SH-SY5Y (cell line): Measurements from ENCODE around the gene SLC4A8.

Source experiments
- GATA2 ChIP-seq: IDR thresholded peaks from 2 replicates; pipeline ENCODE4 v1.6.1; 2011; ENCODE audit warnings: mild to moderate bottlenecking, low read depth, low read length
- GATA3 ChIP-seq: IDR thresholded peaks from 2 replicates; pipeline ENCODE4 v1.6.1; 2011; ENCODE audit warnings: low read depth, mild to moderate bottlenecking, low read length, moderate library complexity

Gene SLC4A8

GRCh38 chr12:51432921-51433320, 8.3 kb downstream of the SLC4A8 start:
- TF ChIP-seq GATA3 (no peak), GATA2 (no peak)

GRCh38 chr12:51434305-51434704, 9.7 kb downstream of the SLC4A8 start:
- TF ChIP-seq GATA2 (no peak), GATA3 (no peak)

GRCh38 chr12:51437431-51437830, 12.8 kb downstream of the SLC4A8 start:
- TF ChIP-seq GATA3: no peak
- TF ChIP-seq GATA2: no peak

GRCh38 chr12:51439330-51439729, 14.7 kb downstream of the SLC4A8 start:
- no peak for TF ChIP-seq GATA2
- no peak for TF ChIP-seq GATA3

- TF ChIP-seq GATA2 (no peak), GATA3 (no peak)
Observed at GRCh38 chr12:51441583-51441982, 17.0 kb downstream of the SLC4A8 start.

- TF ChIP-seq GATA3: no peak
- TF ChIP-seq GATA2: no peak
Observed at GRCh38 chr12:51442324-51442723, 17.7 kb downstream of the SLC4A8 start.

- TF ChIP-seq GATA3: no peak
- no peak for TF ChIP-seq GATA2
Observed at GRCh38 chr12:51443573-51443972, 18.9 kb downstream of the SLC4A8 start.

GRCh38 chr12:51448618-51449256, 24.1 kb downstream of the SLC4A8 start:
- TF ChIP-seq GATA2: no peak
- TF ChIP-seq GATA3: no peak

- no peak for TF ChIP-seq GATA2
- TF ChIP-seq GATA3: no peak
Observed at GRCh38 chr12:51449580-51450246, 25.1 kb downstream of the SLC4A8 start.

GRCh38 chr12:51450333-51450732, 25.7 kb downstream of the SLC4A8 start:
- TF ChIP-seq GATA3 (no peak), GATA2 (no peak)

GRCh38 chr12:51450806-51451205, 26.2 kb downstream of the SLC4A8 start:
- TF ChIP-seq GATA2 (no peak), GATA3 (no peak)

GRCh38 chr12:51458635-51459034, 34.0 kb downstream of the SLC4A8 start:
- TF ChIP-seq GATA2 (no peak), GATA3 (no peak)

GRCh38 chr12:51460519-51460918, 35.9 kb downstream of the SLC4A8 start:
- TF ChIP-seq GATA2: no peak
- no peak for TF ChIP-seq GATA3

GRCh38 chr12:51465491-51465890, 40.9 kb downstream of the SLC4A8 start:
- TF ChIP-seq GATA2 (no peak), GATA3 (no peak)

- no peak for TF ChIP-seq GATA3
- TF ChIP-seq GATA2: no peak
Observed at GRCh38 chr12:51470116-51470515, 45.5 kb downstream of the SLC4A8 start.
